CD4-positive, alpha-beta T cell treated with Interleukin-6 for 4 hours (primary cell): Measurements from ENCODE around the gene TXK.
A peak's percentile ranks its signal among the peaks of the same experiment; 100 is the strongest.

Experiments used
- DNase-seq: peaks from one replicate; pipeline ENCODE4 v3.0.0-alpha.2; 2020; ENCODE audit warnings: mixed read lengths

The TXK gene

DNA sequence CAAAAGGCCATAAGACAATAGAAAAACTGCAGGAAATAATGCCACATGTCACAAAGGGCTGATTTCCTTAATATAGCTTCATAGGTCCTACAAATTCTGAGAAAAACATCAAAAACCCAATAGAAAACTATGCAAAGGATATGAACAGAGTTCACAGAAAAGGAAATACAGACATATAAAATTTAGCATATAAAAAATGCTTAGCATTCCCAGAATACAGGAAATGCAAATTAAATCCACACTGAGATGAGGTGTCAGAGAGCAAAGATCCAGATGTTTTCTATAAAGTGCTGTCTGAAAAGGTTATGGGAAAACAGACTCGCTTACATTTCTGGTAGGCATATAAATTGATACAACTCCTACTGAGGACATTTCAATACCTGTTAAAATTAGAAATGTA lies 33.8 kb downstream of the TXK start:
- no peak for DNase-seq

DNA sequence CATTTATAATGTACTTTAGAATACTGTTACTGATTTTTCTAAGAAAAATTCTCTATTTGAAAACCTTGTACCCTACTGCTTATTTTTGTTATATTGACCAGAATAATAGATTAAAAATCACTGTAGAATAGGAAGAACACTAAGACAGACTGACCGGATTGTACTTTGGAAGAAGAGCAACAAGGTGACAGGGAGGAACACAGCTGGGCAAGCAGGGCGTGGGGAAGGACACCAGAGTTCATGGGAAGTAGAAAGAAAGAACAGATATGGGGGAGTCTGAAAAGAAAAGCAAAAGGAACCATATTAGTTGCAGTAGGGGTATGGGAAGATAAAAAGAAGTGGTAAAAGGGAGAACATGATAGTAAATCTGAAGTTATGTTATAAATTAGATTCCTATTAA lies 38.6 kb downstream of the TXK start:
- DNase-seq = no peak

DNA sequence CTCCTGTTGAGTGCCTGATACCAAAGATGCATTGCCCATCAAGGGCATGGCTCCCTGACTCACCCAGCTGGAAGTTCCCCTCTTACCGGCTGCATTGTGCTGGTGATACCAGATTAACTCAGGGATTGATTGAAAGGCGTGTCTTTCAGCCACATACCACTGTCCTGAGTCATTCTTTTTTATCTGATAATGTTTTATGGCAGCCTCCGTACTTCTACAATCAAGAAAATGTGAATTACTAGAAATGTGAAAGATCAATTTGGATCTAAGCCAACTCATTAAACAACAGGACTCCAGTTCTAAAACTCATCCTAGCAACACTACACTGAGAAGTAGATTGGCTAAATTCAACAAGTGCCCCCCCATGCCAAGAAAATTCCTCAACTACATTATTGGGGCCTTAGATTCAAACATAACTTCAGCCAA lies 40.0 kb downstream of the TXK start:
- no peak for DNase-seq

- no peak for DNase-seq
Measured at GRCh38 chr4:48090621-48091020, 43.4 kb downstream of the TXK start.

DNA sequence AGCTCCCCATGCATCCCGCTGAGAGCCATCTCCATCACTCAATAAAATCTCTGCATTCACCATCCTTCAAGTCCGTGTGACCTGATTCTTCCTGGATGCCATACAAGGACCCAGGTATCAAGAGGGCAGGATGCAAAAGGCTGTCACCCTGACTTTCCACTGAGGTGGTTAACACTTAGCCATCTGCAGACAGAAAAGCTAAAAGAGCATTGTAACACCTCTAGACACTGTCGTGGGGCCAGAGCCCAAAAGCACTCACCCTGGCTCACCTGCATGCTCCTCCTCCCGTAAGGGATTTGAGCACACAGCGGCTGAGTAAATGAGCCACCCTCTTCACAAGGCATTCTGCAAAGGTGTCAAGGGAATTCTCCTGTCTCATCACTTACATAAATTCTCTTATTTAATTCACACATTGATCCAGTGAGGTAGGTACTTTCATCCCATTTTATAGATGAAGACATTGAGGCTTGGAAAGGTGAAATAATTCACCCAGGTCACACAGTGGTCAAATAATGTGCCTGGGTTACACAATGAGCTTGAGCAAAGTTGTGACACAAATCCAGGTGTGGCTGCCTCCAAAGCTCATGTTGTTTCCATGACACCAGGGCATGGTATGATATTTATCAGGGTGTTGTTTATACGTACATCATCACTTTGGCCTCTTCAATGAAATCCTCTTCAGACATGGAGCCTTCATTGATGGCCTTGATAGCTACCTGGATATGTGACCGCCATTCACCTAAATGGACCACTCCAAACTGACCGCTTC lies 48.0 kb downstream of the TXK start:
- DNase-seq = no peak

- no peak for DNase-seq
Measured at GRCh38 chr4:48082956-48083355, 51.1 kb downstream of the TXK start.

- DNase-seq = no peak
Measured at GRCh38 chr4:48081196-48081595, 52.9 kb downstream of the TXK start.

DNA sequence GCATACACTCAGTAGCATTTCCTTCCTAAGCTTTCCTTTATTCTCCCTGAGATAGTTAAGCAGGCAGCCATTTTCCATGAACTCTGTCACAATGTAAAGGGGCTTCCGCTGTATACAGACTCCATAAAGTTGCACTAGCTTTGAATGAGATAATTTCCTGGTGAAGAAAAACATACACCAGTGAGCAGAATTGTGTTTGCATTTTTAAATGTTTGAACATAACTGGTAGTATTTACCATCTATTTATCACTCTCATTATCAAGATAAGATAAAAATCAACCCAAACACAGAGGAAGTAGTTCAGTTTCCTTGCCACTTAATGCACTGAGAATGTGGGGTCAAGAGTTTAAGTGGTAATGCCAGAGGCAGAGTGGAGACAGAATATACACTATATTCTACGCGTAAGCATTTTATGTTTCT lies 54.1 kb downstream of the TXK start:
- no peak for DNase-seq

- DNase-seq = no peak
Measured at GRCh38 chr4:48078862-48079655, 55.0 kb downstream of the TXK start.

- DNase-seq = no peak
Measured at GRCh38 chr4:48078425-48078824, 55.6 kb downstream of the TXK start.

DNA sequence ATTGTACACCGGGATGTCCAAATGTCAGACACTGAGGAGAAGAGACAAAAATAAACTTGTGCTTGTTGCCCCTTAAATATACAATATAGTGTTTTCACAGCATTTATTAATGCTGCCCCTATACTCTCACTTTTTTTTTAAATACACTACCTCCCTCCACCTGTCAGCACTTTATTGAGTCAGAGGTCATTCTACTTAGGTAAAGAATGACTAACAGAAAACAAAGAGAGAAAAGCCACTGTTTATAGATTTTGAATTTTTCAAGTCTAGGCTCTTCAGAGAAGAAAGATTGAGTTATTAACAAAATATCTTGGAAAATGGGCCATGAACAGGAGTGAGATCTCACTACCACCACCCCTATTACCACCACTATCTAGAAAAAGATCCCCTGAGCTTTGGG lies 59.4 kb downstream of the TXK start:
- no peak for DNase-seq

DNA sequence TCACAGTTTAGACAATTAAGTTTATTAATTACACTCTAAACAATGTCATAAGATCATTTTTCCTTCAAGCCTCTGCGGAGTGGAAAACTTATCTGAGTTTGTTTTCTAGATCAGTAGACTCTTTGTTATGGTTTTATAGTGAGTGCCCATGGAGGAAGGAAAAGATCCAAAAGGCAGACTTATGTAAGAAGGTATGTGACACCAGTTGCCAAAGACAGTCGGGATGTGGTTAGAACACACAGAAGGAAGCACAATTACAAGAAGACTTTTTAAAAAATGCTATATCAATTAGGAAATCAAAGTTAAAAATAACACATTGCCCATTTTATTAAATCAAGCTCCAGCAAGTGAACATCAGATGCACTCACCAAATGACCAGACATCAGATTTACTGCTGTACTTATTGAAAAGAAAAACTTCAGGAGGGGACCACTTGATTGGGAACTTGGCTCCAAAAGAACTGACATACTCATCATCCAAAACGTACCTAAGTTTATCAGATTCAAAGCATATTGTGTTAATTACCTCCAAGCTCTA lies 60.4 kb downstream of the TXK start:
- DNase-seq = no peak

DNA sequence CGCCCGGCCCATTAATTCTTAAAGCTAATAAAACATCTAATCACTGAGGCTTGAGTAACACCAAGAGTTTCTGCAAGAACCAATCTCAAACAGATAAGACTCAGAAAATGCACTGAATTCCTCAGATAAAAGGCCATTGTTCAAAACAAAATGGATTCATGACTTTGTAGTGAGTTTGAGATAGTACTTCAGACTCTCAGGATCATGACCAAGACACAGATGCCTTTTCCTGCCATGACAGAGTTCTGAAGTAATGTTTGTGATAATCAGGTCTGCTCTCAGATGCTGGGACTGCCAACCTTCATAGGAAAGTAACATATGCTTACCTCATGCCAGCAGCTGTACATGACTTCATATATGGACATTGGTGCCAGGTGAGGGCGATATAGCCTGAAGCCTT lies 62.9 kb downstream of the TXK start:
- DNase-seq = no peak

- DNase-seq = no peak
Measured at GRCh38 chr4:48069026-48069425, 65.0 kb downstream of the TXK start.

- DNase-seq = no peak
Measured at GRCh38 chr4:48068182-48068581, 65.9 kb downstream of the TXK start.

GRCh38 chr4:48067536-48067935 lies 66.5 kb downstream of the TXK start:
- DNase-seq = no peak

DNA sequence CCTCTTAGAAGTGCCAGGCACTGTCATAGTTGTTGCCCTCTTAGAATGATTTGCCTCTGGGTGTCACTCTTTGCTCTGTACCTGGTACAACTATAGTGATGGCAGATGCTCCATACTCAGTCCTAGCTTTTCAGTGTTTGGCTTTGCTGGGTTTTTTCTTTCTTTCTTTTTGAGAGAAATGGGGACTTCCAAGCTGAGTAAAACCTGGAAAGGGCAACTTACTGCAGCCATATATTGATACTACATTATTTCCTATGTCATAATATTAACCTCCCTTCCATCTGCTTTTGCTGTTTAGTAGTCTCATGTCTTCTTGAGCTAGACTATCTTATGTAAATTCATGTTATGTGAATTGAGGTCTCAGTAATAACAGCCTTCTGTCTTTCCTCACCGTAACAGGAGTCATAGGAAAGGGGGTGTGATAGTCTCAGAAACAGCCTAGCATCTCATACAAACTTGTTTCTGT lies 68.4 kb downstream of the TXK start:
- no peak for DNase-seq

DNA sequence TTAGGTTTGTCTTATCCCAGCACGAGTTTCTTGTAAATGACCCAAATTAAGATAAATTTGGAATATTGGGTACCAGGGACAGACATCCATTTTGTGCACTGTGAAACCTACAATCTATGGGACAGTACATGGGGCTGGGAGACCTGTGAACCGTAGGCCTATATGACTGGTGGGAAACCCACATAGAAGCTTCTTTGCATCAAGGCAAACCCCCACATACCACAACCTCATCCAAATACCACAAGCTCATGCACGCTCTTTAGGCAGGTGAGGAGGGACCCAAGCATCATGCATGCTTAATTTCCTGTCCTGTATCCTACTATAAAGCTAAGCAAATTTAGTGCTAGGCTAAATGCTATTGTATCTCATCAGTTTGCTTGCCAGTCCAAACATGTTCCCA lies 69.7 kb downstream of the TXK start:
- no peak for DNase-seq

- DNase-seq = no peak
Measured at GRCh38 chr4:48058617-48059530, 75.2 kb downstream of the TXK start.

DNA sequence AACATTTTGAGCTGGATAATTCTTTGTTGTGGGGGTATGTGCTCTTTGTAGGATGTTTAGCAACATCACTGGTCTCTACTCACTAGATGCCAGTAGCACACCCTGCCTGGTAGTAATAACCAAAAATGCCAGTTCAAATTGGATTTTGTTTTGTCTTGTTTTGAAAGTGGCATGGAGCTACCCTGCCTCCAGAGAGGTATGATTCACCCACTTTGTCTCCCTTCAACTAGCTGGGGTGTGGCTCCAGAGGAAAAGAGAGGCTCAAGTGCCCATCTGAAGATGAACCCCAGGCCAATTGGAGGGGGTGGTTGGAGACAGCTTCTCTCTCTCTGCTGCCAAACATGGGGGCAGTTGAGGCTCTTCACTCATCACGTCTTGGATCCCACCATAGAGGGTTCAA lies 83.0 kb downstream of the TXK start:
- DNase-seq = no peak

DNA sequence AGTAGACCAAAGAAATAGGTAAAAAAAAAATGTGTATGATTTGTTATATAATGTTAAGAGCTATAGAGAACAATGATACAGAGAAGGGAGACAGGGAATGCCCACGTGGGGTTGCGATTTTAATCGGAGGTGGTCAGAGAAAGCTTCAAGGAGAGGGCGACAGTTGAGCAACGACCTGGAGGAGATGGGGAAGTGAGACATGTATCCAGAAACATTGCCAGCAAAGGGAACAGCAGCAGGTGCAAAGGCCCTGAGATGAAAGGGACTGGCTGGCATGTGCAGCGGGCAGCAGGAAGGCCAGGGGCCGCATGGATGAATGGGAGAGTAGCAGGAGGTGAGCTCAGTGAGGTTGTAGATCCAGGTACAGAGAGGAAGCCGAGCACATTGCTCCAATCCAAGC lies 84.6 kb downstream of the TXK start:
- no peak for DNase-seq

GRCh38 chr4:48047896-48048295 lies 86.2 kb downstream of the TXK start:
- no peak for DNase-seq

DNA sequence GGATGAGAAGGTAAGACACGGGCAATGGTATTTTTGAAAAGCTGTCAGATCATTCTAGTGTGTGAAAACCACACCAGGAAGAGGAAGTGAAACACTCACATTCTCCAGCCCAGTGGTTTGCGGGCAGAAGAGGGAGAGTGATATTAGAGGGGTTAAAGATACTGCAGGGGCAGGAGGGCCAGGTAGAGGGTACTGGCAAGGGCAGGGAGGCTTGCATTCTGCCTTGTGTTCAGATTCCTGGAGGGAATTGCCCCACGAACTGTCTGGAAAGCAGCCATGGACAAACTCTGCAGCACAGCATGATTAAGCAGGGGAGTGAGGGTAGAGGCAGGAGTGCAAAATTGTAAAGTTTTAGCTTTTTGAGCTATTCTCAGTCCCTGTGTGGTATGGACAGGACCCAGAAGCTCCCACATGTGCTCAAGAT lies 86.6 kb downstream of the TXK start:
- DNase-seq = peak; percentile 53
